ENCODE data around the gene CSGALNACT2.

- no peak for TF ChIP-seq CTCF (IDR thresholded peaks at IDR 0.05; ENCODE audit: low read depth, low read length)
- TF ChIP-seq EZH2phosphoT487 (IDR thresholded peaks at IDR 0.05; ENCODE audit: low read depth), result no peak
Measured at GRCh38 chr10:43212043-43212721, 73.9 kb downstream of the CSGALNACT2 start.

Data from OCI-LY3 (cell line).